Measurements from ENCODE around the gene FLNB. TPM values are rescaled to one million over a fixed set of nuclear protein-coding genes. Genes with fewer than 3 reads are reported as not detected.

Gene FLNB
- total RNA-seq, 2 donors from 2014 or later: 212 to 221 TPM

DNA sequence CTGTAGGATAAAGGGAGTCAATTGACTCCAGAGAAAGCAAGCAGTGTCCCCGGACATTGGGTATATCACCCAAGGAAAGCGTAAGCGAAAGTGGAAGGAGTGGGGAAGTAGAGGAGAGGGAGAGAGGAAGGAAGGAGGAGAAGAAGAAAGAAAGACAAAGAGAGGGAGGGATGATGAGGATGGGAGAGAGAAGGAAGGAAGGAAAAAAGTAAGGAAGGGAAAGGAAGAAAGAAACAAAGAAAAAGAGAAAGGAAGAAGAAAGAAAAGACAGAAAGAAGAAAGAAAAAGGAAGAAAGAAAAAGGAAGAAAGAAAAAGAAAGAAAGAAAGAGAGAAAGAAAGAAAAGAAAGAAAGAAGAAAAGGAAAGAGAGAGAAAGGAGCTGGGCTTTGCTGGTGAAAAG is 201.7 kb downstream of the FLNB start:
- 79 to 95% methylated on average over 3 of the region's 3 CpGs for WGBS, 2 experiments (ENCODE audit: insufficient coverage in 1 of 2, insufficient read length in 1 of 2)
- Mint-ChIP-seq H3K27me3 (ENCODE audit: insufficient read depth) (peaks cover 5% of the 10 kb centered on the region), H3K4me3 (no peak overlapping the region), H3K4me1 (peaks cover 4% of the 10 kb centered on the region), H3K9me3 (no peaks in the 10 kb centered on the region), H3K27ac (no peak overlapping the region), H3K36me3 (ENCODE audit: low read depth) (no peaks in the 10 kb centered on the region)
- DNase-seq: no peak
- H3K27me3 ChIP-seq (ENCODE audit: control insufficient read depth, insufficient read depth, low read length, poor library complexity, severe bottlenecking): no peaks in the 10 kb centered on the region
- no peaks in the 10 kb centered on the region for H3K9me3 ChIP-seq (ENCODE audit: control insufficient read depth, low read length)
- no peak overlapping the region for H3K9ac ChIP-seq (ENCODE audit: extremely low read depth, low read length, poor library complexity, severe bottlenecking)
- no peaks in the 10 kb centered on the region for H3K4me1 ChIP-seq (ENCODE audit: control insufficient read depth, insufficient read depth, low read length)
- no peaks in the 10 kb centered on the region for H3K36me3 ChIP-seq (ENCODE audit: control insufficient read depth, insufficient read depth, low read length)
- TF ChIP-seq, protein P1, sequence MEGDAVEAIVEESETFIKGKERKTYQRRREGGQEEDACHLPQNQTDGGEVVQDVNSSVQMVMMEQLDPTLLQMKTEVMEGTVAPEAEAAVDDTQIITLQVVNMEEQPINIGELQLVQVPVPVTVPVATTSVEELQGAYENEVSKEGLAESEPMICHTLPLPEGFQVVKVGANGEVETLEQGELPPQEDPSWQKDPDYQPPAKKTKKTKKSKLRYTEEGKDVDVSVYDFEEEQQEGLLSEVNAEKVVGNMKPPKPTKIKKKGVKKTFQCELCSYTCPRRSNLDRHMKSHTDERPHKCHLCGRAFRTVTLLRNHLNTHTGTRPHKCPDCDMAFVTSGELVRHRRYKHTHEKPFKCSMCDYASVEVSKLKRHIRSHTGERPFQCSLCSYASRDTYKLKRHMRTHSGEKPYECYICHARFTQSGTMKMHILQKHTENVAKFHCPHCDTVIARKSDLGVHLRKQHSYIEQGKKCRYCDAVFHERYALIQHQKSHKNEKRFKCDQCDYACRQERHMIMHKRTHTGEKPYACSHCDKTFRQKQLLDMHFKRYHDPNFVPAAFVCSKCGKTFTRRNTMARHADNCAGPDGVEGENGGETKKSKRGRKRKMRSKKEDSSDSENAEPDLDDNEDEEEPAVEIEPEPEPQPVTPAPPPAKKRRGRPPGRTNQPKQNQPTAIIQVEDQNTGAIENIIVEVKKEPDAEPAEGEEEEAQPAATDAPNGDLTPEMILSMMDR (conservative IDR thresholded peaks at IDR 0.05): no peak
- H3K4me3 ChIP-seq (ENCODE audit: low read length): no peak overlapping the region
- H3K27ac ChIP-seq (ENCODE audit: low read depth, low read length): no peak overlapping the region

DNA sequence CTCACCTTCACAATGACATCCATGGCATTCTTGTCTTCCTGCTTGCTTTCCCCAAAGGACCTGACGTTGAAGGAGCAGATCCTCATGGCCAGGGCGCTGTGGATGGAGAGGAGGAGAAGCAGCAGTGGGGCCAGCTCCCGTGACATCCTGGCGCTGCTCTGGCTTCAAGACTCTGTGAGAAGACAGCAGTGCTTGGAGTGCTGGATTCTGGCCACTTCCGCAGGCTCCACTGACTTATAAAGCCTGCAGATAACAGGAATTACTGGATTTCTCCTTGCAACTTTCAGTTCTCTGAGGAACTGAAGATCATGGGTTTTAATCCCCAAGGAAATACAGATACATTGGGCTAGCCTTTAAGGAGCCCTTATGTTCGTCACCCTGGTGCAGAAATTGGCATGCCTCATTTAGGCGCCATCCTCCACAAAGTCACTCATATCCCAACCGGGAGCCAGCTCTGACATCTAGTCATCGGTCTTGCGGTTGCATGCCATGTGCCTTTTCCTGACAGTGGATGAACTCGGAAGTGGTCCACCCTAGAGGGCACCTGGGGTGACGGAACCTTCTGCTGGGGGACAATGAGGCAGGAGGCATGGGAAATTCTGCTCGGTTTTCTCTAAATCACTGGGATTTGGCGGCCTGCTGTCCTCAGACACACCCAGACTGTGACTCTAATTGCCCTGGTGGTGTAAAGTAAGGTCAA is 202.7 kb downstream of the FLNB start, which contains the start of gene DNASE1L3:
DNASE1L3 (minus strand) TSS at position 212 of the 700 bp plus-strand sequence; CDS start at position 146, 66 bp downstream.
- 91 to 93% methylated on average over 12 to 14 of the region's 14 CpGs for WGBS, 2 experiments (ENCODE audit: insufficient coverage in 1 of 2, insufficient read length in 1 of 2)
- H3K27ac Mint-ChIP-seq: no peak within 1 kb of the TSS
- no peaks in the 10 kb centered on the region for H3K9me3 ChIP-seq (ENCODE audit: control insufficient read depth, low read length)

DNA sequence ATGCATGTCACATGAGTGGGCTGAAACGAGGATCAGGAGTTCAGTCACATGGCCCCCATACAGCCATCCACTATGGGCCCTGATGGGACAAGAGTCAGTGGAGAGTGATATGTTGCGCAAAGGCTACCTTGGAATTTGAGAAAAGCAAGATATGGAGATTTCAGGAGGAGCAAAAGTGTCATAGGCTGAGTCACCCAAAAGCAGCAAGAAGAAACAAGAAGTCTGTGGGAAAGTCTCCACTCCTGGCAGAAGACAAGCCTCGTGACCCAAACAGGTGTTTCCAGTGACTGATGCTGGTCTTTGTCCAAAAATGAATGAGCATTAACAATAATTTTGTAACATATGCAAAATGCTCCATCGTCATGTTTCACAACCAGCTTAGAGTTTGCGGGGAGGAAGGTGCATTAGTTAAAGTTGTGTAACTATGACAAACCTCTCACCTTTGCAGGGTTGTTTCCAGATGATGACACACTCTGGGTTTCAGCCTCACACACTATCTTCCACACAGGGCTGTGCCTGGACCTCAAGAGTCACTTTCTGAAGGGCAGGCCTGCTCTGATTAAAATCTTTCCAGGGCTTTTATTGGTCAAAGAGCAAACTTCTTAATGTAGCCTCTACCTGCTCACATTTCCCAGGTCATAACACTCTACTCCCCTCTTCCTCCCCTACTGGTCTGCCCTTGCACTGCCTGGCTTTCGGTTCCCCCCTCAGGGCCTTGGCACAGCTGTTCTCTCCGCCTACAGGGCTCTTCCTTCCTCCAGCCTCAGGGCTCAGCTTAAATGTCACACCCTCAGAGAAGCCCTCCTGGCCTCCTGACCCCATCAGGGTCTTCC is 206.5 kb downstream of the FLNB start:
- H3K27ac Mint-ChIP-seq: no peak overlapping the region
- peak; percentile 72 for DNase-seq
- H3K27me3 Mint-ChIP-seq (ENCODE audit: insufficient read depth): peaks cover 5% of the 10 kb centered on the region
- Histone ChIP-seq H3K27me3 (ENCODE audit: control insufficient read depth, insufficient read depth, low read length, poor library complexity, severe bottlenecking) (no peaks in the 10 kb centered on the region), H3K27ac (ENCODE audit: low read depth, low read length) (no peak overlapping the region), H3K4me3 (ENCODE audit: low read length) (no peak overlapping the region), H3K9me3 (ENCODE audit: control insufficient read depth, low read length) (no peaks in the 10 kb centered on the region), H3K36me3 (ENCODE audit: control insufficient read depth, insufficient read depth, low read length) (no peaks in the 10 kb centered on the region), H3K9ac (ENCODE audit: extremely low read depth, low read length, poor library complexity, severe bottlenecking) (no peak overlapping the region), H3K4me1 (ENCODE audit: control insufficient read depth, insufficient read depth, low read length) (no peaks in the 10 kb centered on the region)
- H3K4me3 Mint-ChIP-seq: no peak overlapping the region
- H3K9me3 Mint-ChIP-seq: no peaks in the 10 kb centered on the region
- WGBS, 2 experiments (ENCODE audit: insufficient coverage in 1 of 2, insufficient read length in 1 of 2): 81 to 89% methylated on average over 4 to 7 of the region's 7 CpGs
- TF ChIP-seq, protein P1 (conservative IDR thresholded peaks at IDR 0.05): peak; percentile 54
- H3K36me3 Mint-ChIP-seq (ENCODE audit: low read depth): no peaks in the 10 kb centered on the region
- peaks cover 14% of the 10 kb centered on the region for H3K4me1 Mint-ChIP-seq

More for the DNA sequence above, 202.7 kb downstream of the FLNB start, which contains the start of gene DNASE1L3:
- Histone ChIP-seq H3K36me3 (ENCODE audit: control insufficient read depth, insufficient read depth, low read length) (no peaks in the 10 kb centered on the region), H3K4me3 (ENCODE audit: low read length) (no peak within 1 kb of the TSS), H3K27me3 (ENCODE audit: control insufficient read depth, insufficient read depth, low read length, poor library complexity, severe bottlenecking) (no peaks in the 10 kb centered on the region), H3K4me1 (ENCODE audit: control insufficient read depth, insufficient read depth, low read length) (no peaks in the 10 kb centered on the region), H3K27ac (ENCODE audit: low read depth, low read length) (no peak within 1 kb of the TSS), H3K9ac (ENCODE audit: extremely low read depth, low read length, poor library complexity, severe bottlenecking) (no peak within 1 kb of the TSS)
- TF ChIP-seq, protein P1 (conservative IDR thresholded peaks at IDR 0.05): no peak
- no peak within 1 kb of the TSS for H3K4me3 Mint-ChIP-seq
- DNase-seq: peak; percentile 37
- H3K36me3 Mint-ChIP-seq (ENCODE audit: low read depth): no peaks in the 10 kb centered on the region
- H3K9me3 Mint-ChIP-seq: no peaks in the 10 kb centered on the region
- peaks cover 5% of the 10 kb centered on the region for H3K27me3 Mint-ChIP-seq (ENCODE audit: insufficient read depth)
- H3K4me1 Mint-ChIP-seq: peaks cover 4% of the 10 kb centered on the region
